ENCODE results near the gene ADARB1.
"Not testable (repeated sequence)": the region's sequence is repeated elsewhere in the genome, so short reads cannot be mapped to it uniquely, and the experiment has no call there.

Gene ADARB1

GRCh38 chr21:45119812-45120211 is 45.4 kb downstream of the ADARB1 start:
- DNase-seq, result no peak

GRCh38 chr21:45120975-45121374 is 46.6 kb downstream of the ADARB1 start:
- DNase-seq, result no peak

- no peak for DNase-seq
Measured at GRCh38 chr21:45122030-45122429, 47.6 kb downstream of the ADARB1 start.

DNA sequence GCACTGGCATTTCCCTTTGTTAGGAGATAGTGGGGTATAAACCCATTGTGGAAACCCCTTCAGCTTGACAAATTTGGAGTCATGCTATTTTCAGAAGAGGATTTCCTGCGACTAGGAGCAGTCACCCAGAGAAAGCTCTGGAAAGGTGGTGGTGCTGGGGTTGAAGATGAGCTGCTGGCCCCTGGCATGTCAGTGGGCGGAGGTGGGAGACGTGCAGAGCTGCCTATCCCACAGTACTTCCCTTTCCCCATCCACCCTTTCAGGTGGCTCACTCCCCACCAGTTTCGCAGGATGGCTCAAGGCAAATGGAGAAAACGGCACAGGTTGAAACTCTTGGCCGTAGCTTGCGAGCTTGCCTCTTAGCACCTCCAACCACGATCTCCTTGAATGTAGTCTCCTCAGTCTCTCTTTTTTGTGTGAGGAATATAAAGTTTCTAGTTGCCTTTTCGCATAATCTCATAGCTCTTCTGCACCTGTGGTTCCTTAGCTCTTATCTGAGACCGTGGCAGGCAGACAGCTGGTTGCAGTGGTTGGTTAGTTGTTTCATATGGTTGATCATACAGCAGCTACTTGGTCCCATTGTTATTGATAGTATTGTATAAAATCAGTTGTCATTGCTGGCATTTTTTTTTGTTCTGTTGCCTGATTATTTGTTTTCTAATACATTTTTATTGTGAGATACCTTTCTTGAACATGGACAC is 48.2 kb downstream of the ADARB1 start:
- DNase-seq, result no peak

DNA sequence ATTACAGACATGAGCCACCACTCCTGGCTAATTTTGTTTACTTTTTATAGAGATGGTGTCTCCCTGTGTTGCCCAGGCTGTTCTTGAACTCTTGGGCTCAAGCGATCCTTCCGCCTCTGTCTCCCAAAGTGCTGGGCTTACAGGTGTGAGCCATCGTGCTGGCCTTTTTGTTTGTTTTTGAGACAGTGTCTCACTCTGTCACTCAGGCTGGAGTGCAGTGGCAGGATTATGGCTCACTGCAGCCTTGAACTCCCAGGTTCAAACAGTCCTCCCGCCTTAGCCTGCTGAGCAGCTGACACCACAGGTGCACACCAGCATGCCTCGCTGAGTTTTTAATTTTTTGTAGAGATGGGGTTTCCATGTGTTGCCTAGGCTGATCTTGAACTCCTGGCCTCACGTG is 49.1 kb downstream of the ADARB1 start:
- no peak for DNase-seq

- no peak for DNase-seq
Measured at GRCh38 chr21:45124596-45124995, 50.2 kb downstream of the ADARB1 start.

DNA sequence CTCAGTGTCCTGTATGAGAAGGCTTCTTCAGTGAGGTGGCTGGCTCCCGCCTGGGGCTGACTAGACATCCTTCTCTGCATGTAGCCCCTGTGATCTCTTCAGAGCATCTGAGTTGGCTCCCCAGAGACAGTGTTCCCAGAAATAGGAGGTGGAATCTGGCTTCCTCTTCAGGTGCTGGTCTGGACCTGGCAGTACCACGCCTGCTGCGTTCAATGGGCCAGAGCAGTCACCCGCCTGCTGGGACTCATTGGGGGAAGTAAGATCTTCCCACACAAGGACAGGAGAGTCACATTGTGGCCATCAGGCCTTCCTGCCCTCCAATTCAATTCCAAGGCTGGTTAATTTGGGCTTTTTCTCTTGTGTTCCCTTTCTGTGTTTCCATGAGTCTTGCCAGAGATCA is 51.0 kb downstream of the ADARB1 start:
- DNase-seq, result peak in 3 of 4 experiments; percentile 44 to 55 (median 44)

DNA sequence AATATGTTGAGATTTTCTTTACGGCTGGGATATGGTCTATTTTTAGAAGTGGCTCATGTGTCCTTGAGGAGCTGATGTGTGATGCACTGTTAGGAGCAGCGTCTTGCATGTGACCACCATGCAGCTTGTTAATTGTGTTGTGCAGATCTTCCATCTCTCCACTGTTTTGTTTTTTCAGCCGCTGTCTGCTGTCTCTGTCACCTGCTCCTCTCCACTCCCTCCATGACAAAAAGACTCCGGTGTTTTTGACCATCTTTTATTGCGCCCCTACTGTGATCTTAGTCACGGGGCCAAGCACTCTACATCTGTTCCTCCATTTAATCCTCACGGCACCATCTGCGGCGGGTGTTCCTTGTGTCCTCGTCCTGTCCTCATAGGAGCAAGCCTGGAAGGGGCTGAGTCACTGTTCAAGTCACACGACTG is 51.8 kb downstream of the ADARB1 start:
- DNase-seq, result no peak

- DNase-seq, result no peak
Measured at GRCh38 chr21:45126983-45127382, 52.6 kb downstream of the ADARB1 start.

- DNase-seq, result no peak
Measured at GRCh38 chr21:45127937-45128336, 53.6 kb downstream of the ADARB1 start.

DNA sequence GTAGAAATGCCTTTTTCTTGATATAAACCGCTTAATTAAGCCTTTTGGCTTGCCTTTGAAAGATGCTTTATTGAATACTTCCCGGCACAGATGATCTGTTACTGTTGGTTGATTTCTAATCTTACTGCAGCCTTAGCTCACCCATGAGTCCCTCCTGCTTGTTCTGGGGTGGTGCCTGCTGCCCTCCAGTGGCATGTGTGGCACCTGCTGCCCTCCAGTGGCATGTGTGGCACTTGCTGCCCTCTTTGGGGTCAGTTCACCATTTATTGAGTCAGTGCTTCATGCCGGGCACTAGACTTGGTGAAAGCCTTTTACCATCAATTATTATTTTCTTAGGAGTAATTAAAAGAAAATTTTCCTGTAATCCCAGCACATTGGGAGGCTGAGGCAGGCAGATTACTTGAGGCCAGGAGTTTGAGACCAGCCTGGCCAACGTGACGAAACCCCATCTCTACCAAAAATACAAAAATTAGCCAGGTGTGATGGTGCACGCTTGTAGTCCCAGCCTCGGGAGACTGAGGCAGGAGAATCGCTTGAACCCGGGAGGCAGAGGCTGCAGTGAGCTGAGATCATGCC is 54.3 kb downstream of the ADARB1 start:
- peak; percentile 82 to 90 (median 86) for DNase-seq

DNA sequence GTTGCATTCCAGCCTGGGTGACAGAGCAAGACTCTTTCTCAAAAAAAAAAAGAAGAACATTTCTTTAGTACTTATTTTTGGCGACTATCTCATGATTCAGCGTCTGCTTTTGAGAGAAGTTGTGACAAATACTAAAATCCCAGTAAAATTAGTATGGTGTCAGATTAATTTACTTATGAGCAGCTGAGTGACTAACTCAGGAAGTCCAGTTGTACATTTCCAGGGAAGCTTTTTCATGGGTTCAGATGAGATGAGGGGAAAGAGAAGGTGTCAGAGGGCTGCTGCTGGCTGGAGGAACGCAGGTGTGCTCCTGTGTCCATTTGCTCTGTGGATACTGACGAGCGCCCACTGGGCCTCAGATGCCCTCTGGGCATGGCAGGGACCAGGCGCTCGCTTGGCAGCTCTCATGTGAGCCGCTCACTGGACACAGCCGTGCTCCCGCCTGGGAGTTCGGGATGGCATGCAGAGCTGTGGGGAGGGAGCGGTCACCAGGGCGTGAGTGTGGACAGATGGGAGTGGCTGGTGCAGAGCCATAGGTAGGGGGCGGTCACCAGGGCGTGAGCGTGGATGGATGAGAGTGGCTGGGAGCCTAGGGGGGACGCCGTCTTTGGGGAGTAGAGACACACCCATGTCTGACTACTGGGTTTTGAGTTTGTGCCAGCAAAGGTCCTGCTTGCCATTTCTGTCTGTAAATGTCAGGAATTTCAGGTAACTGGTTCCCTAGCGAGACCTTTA is 55.0 kb downstream of the ADARB1 start:
- peak; percentile 31 to 81 (median 68) for DNase-seq

DNA sequence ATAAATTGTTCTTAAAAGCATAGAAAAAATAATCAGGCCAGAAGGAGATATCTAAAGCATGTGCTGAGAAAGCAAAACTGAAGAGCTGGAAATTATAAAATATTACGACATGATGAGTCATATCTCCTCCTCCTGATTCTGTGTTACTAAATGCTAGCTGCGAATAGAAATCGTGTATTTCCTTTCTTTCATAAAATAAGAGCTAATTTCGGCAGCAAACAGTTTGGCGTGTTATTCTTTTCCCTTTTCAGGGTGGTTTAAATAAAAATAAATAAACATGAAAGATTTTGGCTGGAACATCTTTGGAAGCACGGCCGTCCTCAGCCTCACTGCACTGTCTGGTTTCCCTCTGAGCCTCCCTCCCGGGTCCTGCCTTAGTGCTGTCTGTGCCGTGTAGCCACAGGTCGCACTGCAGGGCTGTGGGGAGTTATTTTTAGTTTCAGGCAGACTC is 56.0 kb downstream of the ADARB1 start:
- DNase-seq, result peak in 3 of 4 experiments; percentile 54 to 86 (median 86)

GRCh38 chr21:45131537-45131999 is 57.2 kb downstream of the ADARB1 start:
- DNase-seq, result peak in 3 of 4 experiments; percentile 51 to 65 (median 59)

- DNase-seq, result peak; percentile 44 to 69 (median 60)
Measured at GRCh38 chr21:45132841-45133573, 58.6 kb downstream of the ADARB1 start.

GRCh38 chr21:45133574-45134278 is 59.3 kb downstream of the ADARB1 start:
- DNase-seq, result not testable (repeated sequence)

- DNase-seq, result no peak
Measured at GRCh38 chr21:45134279-45135076, 60.1 kb downstream of the ADARB1 start.

- no peak for DNase-seq
Measured at GRCh38 chr21:45135122-45135521, 60.7 kb downstream of the ADARB1 start.

- no peak for DNase-seq
Measured at GRCh38 chr21:45135868-45136267, 61.5 kb downstream of the ADARB1 start.

GRCh38 chr21:45136500-45136899 is 62.1 kb downstream of the ADARB1 start:
- no peak for DNase-seq

GRCh38 chr21:45136927-45137611 is 62.7 kb downstream of the ADARB1 start:
- DNase-seq, result peak; percentile 87 to 95 (median 91)

Data from suppressor macrophage (primary cell).